Activated CD4-positive, alpha-beta T cell treated with anti-CD3 and anti-CD28 coated beads for 36 hours (primary cell): ENCODE data around the gene TMPRSS2. TPM values are rescaled to one million over a fixed set of nuclear protein-coding genes. Genes with fewer than 3 reads are reported as not detected.
A peak's percentile ranks its signal among the peaks of the same experiment; 100 is the strongest.

Experiments
- ATAC-seq: fragments of 200-7000 bp; cut with Tn5 transposase; one replicate; pipeline ENCODE4 v1.10.0; 2021; ENCODE audit warnings: mild to moderate bottlenecking, moderate library complexity
- CTCF ChIA-PET: fragments of 350-600 bp; sonication (Branson Sonifier 250); formaldehyde crosslinking; loops from one replicate; lab custom pipeline; 2021; ENCODE audit warnings: antibody characterized with exemption; lab: Charles Lee
- POLR2A ChIA-PET: fragments of 350-600 bp; sonication (Branson Sonifier 250); formaldehyde crosslinking; loops from one replicate; lab custom pipeline; 2021; ENCODE audit warnings: antibody characterized with exemption, inconsistent platforms; lab: Charles Lee
- DNase-seq: peaks from one replicate; pipeline ENCODE4 v3.0.0-alpha.2; 2020
- H3K27ac Mint-ChIP-seq: one replicate; pipeline ENCODE4 v1.8.0; 2021; ENCODE audit warnings: mixed read lengths
- H3K27me3 Mint-ChIP-seq: one replicate; pipeline ENCODE4 v1.8.0; 2021; ENCODE audit warnings: mixed read lengths
- H3K36me3 Mint-ChIP-seq: one replicate; pipeline ENCODE4 v1.8.0; 2021; ENCODE audit warnings: low read depth, mixed read lengths
- H3K4me1 Mint-ChIP-seq: one replicate; pipeline ENCODE4 v1.8.0; 2021; ENCODE audit warnings: mixed read lengths
- H3K4me3 Mint-ChIP-seq: one replicate; pipeline ENCODE4 v1.8.0; 2021; ENCODE audit warnings: mild to moderate bottlenecking, moderate library complexity, mixed read lengths
- H3K9me3 Mint-ChIP-seq: one replicate; pipeline ENCODE4 v1.8.0; 2021; ENCODE audit warnings: low read depth, mixed read lengths
- intact Hi-C, 2 experiments: fragments of 100-400 bp; cut with DNase I in 1 of 2; cut with micrococcal nuclease in 1 of 2; formaldehyde crosslinking; loops; one replicate each; pipeline versions ENCODE4 v1.14.2 to v1.15.1; 2022 to 2024; cut with DNase I, micrococcal nuclease
- total RNA-seq, 2 experiments: library from RNA; stranded (reverse); gene quantifications; one replicate each; pipeline ENCODE4 v1.2.3, GENCODE V29; 2021

Gene TMPRSS2
- total RNA-seq, 2 experiments from 2014 or later = not detected

- DNase-seq = no peak
- Mint-ChIP-seq H3K4me1 (no peaks in the 10 kb centered on the region), H3K4me3 (no peak overlapping the region), H3K36me3 (no peaks in the 10 kb centered on the region), H3K27me3 (peaks cover 1% of the 10 kb centered on the region), H3K27ac (no peak overlapping the region), H3K9me3 (no peaks in the 10 kb centered on the region)
- CTCF ChIA-PET = no interaction called here
- intact Hi-C loops = no loop called here
- ATAC-seq = no peak
- POLR2A ChIA-PET = no interaction called here
Measured at GRCh38 chr21:41494242-41494641, 13.7 kb downstream of the TMPRSS2 start.

- DNase-seq (no peak), ATAC-seq (no peak)
- Mint-ChIP-seq H3K9me3 (no peaks in the 10 kb centered on the region), H3K27ac (no peak overlapping the region), H3K4me3 (no peak overlapping the region), H3K4me1 (no peaks in the 10 kb centered on the region), H3K36me3 (no peaks in the 10 kb centered on the region), H3K27me3 (no peaks in the 10 kb centered on the region)
- CTCF ChIA-PET = interaction anchor here (0.7 kb wide), 1 partner anchor 14 kb away, joined by 3 read pairs; no protein-coding TSS in a partner anchor
- POLR2A ChIA-PET = no interaction called here
- intact Hi-C loops = no loop called here
Measured at GRCh38 chr21:41491412-41491811, 16.5 kb downstream of the TMPRSS2 start.

GRCh38 chr21:41490330-41490729 lies 17.6 kb downstream of the TMPRSS2 start:
- no peaks in the 10 kb centered on the region for H3K36me3 Mint-ChIP-seq
- POLR2A ChIA-PET = no interaction called here
- no peak overlapping the region for H3K4me3 Mint-ChIP-seq
- H3K27me3 Mint-ChIP-seq = no peaks in the 10 kb centered on the region
- CTCF ChIA-PET = no interaction called here
- H3K27ac Mint-ChIP-seq = no peak overlapping the region
- H3K4me1 Mint-ChIP-seq = no peaks in the 10 kb centered on the region
- DNase-seq (no peak), ATAC-seq (no peak)
- intact Hi-C loops = no loop called here
- no peaks in the 10 kb centered on the region for H3K9me3 Mint-ChIP-seq

- no peaks in the 10 kb centered on the region for H3K36me3 Mint-ChIP-seq
- no peak overlapping the region for H3K27ac Mint-ChIP-seq
- POLR2A ChIA-PET = no interaction called here
- no peak for DNase-seq
- no peak for ATAC-seq
- intact Hi-C loops = no loop called here
- no peak overlapping the region for H3K4me3 Mint-ChIP-seq
- no peaks in the 10 kb centered on the region for H3K27me3 Mint-ChIP-seq
- CTCF ChIA-PET = no interaction called here
- no peaks in the 10 kb centered on the region for H3K9me3 Mint-ChIP-seq
- no peaks in the 10 kb centered on the region for H3K4me1 Mint-ChIP-seq
Measured at GRCh38 chr21:41489329-41489728, 18.6 kb downstream of the TMPRSS2 start.

GRCh38 chr21:41488080-41488479 lies 19.9 kb downstream of the TMPRSS2 start:
- intact Hi-C loops = no loop called here
- Mint-ChIP-seq H3K27me3 (no peaks in the 10 kb centered on the region), H3K4me1 (no peaks in the 10 kb centered on the region), H3K36me3 (no peaks in the 10 kb centered on the region), H3K9me3 (no peaks in the 10 kb centered on the region), H3K4me3 (no peak overlapping the region), H3K27ac (no peak overlapping the region)
- DNase-seq (no peak), ATAC-seq (peak; percentile 39)
- CTCF ChIA-PET = no interaction called here
- POLR2A ChIA-PET = no interaction called here

- intact Hi-C loops = no loop called here
- POLR2A ChIA-PET = no interaction called here
Measured at GRCh38 chr21:41487082-41487481, 20.9 kb downstream of the TMPRSS2 start.

GRCh38 chr21:41483973-41484372 lies 24.0 kb downstream of the TMPRSS2 start:
- POLR2A ChIA-PET = no interaction called here
- ATAC-seq = peak; percentile 36
- H3K4me3 Mint-ChIP-seq = no peak overlapping the region
- no peaks in the 10 kb centered on the region for H3K9me3 Mint-ChIP-seq
- no peak overlapping the region for H3K27ac Mint-ChIP-seq
- H3K36me3 Mint-ChIP-seq = no peaks in the 10 kb centered on the region
- no peaks in the 10 kb centered on the region for H3K27me3 Mint-ChIP-seq
- H3K4me1 Mint-ChIP-seq = no peaks in the 10 kb centered on the region
- DNase-seq = no peak
- intact Hi-C loops = no loop called here
- CTCF ChIA-PET = no interaction called here

More at GRCh38 chr21:41487082-41487481, 20.9 kb downstream of the TMPRSS2 start:
- Mint-ChIP-seq H3K27ac (no peak overlapping the region), H3K27me3 (no peaks in the 10 kb centered on the region), H3K36me3 (no peaks in the 10 kb centered on the region), H3K9me3 (no peaks in the 10 kb centered on the region), H3K4me3 (no peak overlapping the region), H3K4me1 (no peaks in the 10 kb centered on the region)
- CTCF ChIA-PET = no interaction called here
- ATAC-seq (no peak), DNase-seq (no peak)

- DNase-seq (no peak), ATAC-seq (no peak)
- H3K9me3 Mint-ChIP-seq = no peaks in the 10 kb centered on the region
- H3K27ac Mint-ChIP-seq = no peak overlapping the region
- CTCF ChIA-PET = no interaction called here
- no peaks in the 10 kb centered on the region for H3K27me3 Mint-ChIP-seq
- intact Hi-C loops = no loop called here
- H3K4me1 Mint-ChIP-seq = no peaks in the 10 kb centered on the region
- no peaks in the 10 kb centered on the region for H3K36me3 Mint-ChIP-seq
- H3K4me3 Mint-ChIP-seq = no peak overlapping the region
- POLR2A ChIA-PET = no interaction called here
Measured at GRCh38 chr21:41483415-41483814, 24.5 kb downstream of the TMPRSS2 start.

GRCh38 chr21:41482980-41483379 lies 25.0 kb downstream of the TMPRSS2 start:
- ChIA-PET CTCF (interaction anchor here (1.6 kb wide), 1 partner anchor 200 kb away, joined by 10 read pairs; no protein-coding TSS in a partner anchor), POLR2A (no interaction called here)
- no peak overlapping the region for H3K4me3 Mint-ChIP-seq

GRCh38 chr21:41482301-41482700 lies 25.7 kb downstream of the TMPRSS2 start:
- DNase-seq = no peak
- POLR2A ChIA-PET = no interaction called here
- Mint-ChIP-seq H3K9me3 (no peaks in the 10 kb centered on the region), H3K4me1 (peaks cover 3% of the 10 kb centered on the region), H3K27ac (no peak overlapping the region), H3K27me3 (peaks cover 1% of the 10 kb centered on the region), H3K36me3 (no peaks in the 10 kb centered on the region), H3K4me3 (no peak overlapping the region)
- ATAC-seq = no peak
- intact Hi-C loops = no loop called here
- CTCF ChIA-PET = interaction anchor here (0.6 to 1.6 kb wide), 2 partner anchors 199 to 275 kb away, joined by 4 to 10 read pairs; no protein-coding TSS in a partner anchor

More at GRCh38 chr21:41482980-41483379, 25.0 kb downstream of the TMPRSS2 start:
- no peak for ATAC-seq
- Mint-ChIP-seq H3K27ac (no peak overlapping the region), H3K9me3 (no peaks in the 10 kb centered on the region), H3K27me3 (no peaks in the 10 kb centered on the region), H3K36me3 (no peaks in the 10 kb centered on the region), H3K4me1 (no peaks in the 10 kb centered on the region)
- no peak for DNase-seq
- intact Hi-C loops = no loop called here

- ATAC-seq (no peak), DNase-seq (no peak)
- intact Hi-C loops = no loop called here
- H3K27me3 Mint-ChIP-seq = peaks cover 2% of the 10 kb centered on the region
- H3K4me1 Mint-ChIP-seq = peaks cover 4% of the 10 kb centered on the region
- H3K27ac Mint-ChIP-seq = no peak overlapping the region
- H3K9me3 Mint-ChIP-seq = no peaks in the 10 kb centered on the region
- H3K4me3 Mint-ChIP-seq = no peak overlapping the region
- CTCF ChIA-PET = no interaction called here
- POLR2A ChIA-PET = no interaction called here
- H3K36me3 Mint-ChIP-seq = no peaks in the 10 kb centered on the region
Measured at GRCh38 chr21:41481191-41481590, 26.8 kb downstream of the TMPRSS2 start.

GRCh38 chr21:41480086-41480690 lies 27.8 kb downstream of the TMPRSS2 start:
- ATAC-seq (no peak), DNase-seq (no peak)
- no peak overlapping the region for H3K27ac Mint-ChIP-seq
- intact Hi-C loops = no loop called here
- CTCF ChIA-PET = interaction anchor here (0.9 kb wide), 1 partner anchor 39 kb away, joined by 3 read pairs; no protein-coding TSS in a partner anchor
- H3K27me3 Mint-ChIP-seq = peaks cover 2% of the 10 kb centered on the region
- no peaks in the 10 kb centered on the region for H3K36me3 Mint-ChIP-seq
- H3K4me1 Mint-ChIP-seq = peaks cover 4% of the 10 kb centered on the region
- no peaks in the 10 kb centered on the region for H3K9me3 Mint-ChIP-seq
- POLR2A ChIA-PET = interaction anchor here (0.8 kb wide), 1 partner anchor 231 kb away, joined by 3 read pairs; no protein-coding TSS in a partner anchor
- no peak overlapping the region for H3K4me3 Mint-ChIP-seq
